Measurements from ENCODE around the gene NAP1L1.

NAP1L1 gene

DNA sequence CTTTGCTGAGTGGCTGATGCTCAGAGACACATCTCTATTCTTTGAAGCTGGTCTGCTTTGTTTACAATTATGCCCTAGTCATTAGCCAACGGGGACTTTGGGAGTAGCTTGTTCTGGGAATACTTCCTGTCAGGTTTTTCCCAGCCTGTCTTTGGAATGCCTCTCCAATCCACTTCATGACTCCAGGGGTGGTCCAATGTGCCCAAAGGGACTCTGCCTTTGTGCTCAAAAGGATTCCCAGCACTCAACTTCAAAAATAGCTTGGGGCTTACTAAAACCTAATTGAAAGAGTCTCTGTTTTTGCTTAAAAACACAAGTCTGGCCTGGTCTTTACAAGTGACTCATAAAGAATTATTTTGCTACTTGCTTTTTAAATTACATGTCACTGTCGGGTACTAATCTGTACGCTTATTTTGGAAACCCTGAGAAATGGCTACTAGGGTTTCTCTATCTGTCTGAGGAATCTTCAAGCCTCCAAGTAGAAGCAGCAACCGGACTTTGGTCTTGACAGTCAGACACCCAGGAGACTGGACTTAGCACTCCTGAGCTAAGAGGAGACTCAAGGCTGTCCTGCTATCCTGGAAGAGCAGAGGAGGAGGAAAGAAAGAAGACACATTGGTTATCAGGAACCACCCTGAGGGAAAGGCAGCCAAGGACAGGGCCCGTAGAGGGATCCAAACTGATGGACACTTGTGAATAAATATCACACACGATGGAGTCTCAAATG, 73.6 kb downstream of the NAP1L1 start:
- H3K4me3 ChIP-seq (IDR thresholded peaks at IDR 0.05; ENCODE audit: insufficient read depth, low read depth, low read length): no peak overlapping the region
- H3K79me2 ChIP-seq (ENCODE audit: insufficient read depth, low read depth): no peaks in the 10 kb centered on the region
- H3K27ac ChIP-seq: no peak overlapping the region
- H3K27me3 ChIP-seq (ENCODE audit: insufficient read depth, low read depth): no peaks in the 10 kb centered on the region
- no peak overlapping the region for H2AFZ ChIP-seq (ENCODE audit: low read depth)
- no peaks in the 10 kb centered on the region for H3K4me1 ChIP-seq (ENCODE audit: low read depth, poor library complexity, severe bottlenecking)
- no peaks in the 10 kb centered on the region for H4K20me1 ChIP-seq (ENCODE audit: insufficient read depth)
- no peaks in the 10 kb centered on the region for H3K36me3 ChIP-seq (ENCODE audit: insufficient read depth)
- no peak for TF ChIP-seq CTCF (conservative IDR thresholded peaks at IDR 0.05; ENCODE audit: low read depth, low read length)
- no peak overlapping the region for H3K4me2 ChIP-seq
- H3K9ac ChIP-seq: no peak overlapping the region

- H3K4me2 ChIP-seq: no peak overlapping the region
Measured at GRCh38 chr12:76008428-76008827, 76.1 kb downstream of the NAP1L1 start.

GRCh38 chr12:76007640-76008039, 76.8 kb downstream of the NAP1L1 start:
- H3K27me3 ChIP-seq (ENCODE audit: insufficient read depth, low read depth): no peaks in the 10 kb centered on the region
- no peaks in the 10 kb centered on the region for H3K79me2 ChIP-seq (ENCODE audit: insufficient read depth, low read depth)
- H3K4me1 ChIP-seq (ENCODE audit: low read depth, poor library complexity, severe bottlenecking): no peaks in the 10 kb centered on the region
- H3K27ac ChIP-seq: no peak overlapping the region
- TF ChIP-seq CTCF (conservative IDR thresholded peaks at IDR 0.05; ENCODE audit: low read depth, low read length): no peak
- no peak overlapping the region for H3K4me3 ChIP-seq (IDR thresholded peaks at IDR 0.05; ENCODE audit: insufficient read depth, low read depth, low read length)
- no peak overlapping the region for H2AFZ ChIP-seq (ENCODE audit: low read depth)
- H3K4me2 ChIP-seq: no peak overlapping the region
- H3K36me3 ChIP-seq (ENCODE audit: insufficient read depth): no peaks in the 10 kb centered on the region
- no peak overlapping the region for H3K9ac ChIP-seq
- no peaks in the 10 kb centered on the region for H4K20me1 ChIP-seq (ENCODE audit: insufficient read depth)

More at GRCh38 chr12:76008428-76008827, 76.1 kb downstream of the NAP1L1 start:
- Histone ChIP-seq H4K20me1 (ENCODE audit: insufficient read depth) (no peaks in the 10 kb centered on the region), H3K4me1 (ENCODE audit: low read depth, poor library complexity, severe bottlenecking) (no peaks in the 10 kb centered on the region), H3K27ac (no peak overlapping the region), H3K27me3 (ENCODE audit: insufficient read depth, low read depth) (no peaks in the 10 kb centered on the region), H2AFZ (ENCODE audit: low read depth) (no peak overlapping the region), H3K36me3 (ENCODE audit: insufficient read depth) (no peaks in the 10 kb centered on the region), H3K4me3 (IDR thresholded peaks at IDR 0.05; ENCODE audit: insufficient read depth, low read depth, low read length) (no peak overlapping the region), H3K79me2 (ENCODE audit: insufficient read depth, low read depth) (no peaks in the 10 kb centered on the region), H3K9ac (no peak overlapping the region)
- TF ChIP-seq CTCF (conservative IDR thresholded peaks at IDR 0.05; ENCODE audit: low read depth, low read length): no peak

GRCh38 chr12:76006028-76006925, 78.2 kb downstream of the NAP1L1 start:
- Histone ChIP-seq H3K9ac (no peak overlapping the region), H3K79me2 (ENCODE audit: insufficient read depth, low read depth) (no peaks in the 10 kb centered on the region), H3K4me3 (IDR thresholded peaks at IDR 0.05; ENCODE audit: insufficient read depth, low read depth, low read length) (no peak overlapping the region), H4K20me1 (ENCODE audit: insufficient read depth) (no peaks in the 10 kb centered on the region), H3K27me3 (ENCODE audit: insufficient read depth, low read depth) (no peaks in the 10 kb centered on the region), H2AFZ (ENCODE audit: low read depth) (no peak overlapping the region), H3K4me1 (ENCODE audit: low read depth, poor library complexity, severe bottlenecking) (no peaks in the 10 kb centered on the region), H3K27ac (no peak overlapping the region), H3K36me3 (ENCODE audit: insufficient read depth) (no peaks in the 10 kb centered on the region), H3K4me2 (no peak overlapping the region)
- no peak for TF ChIP-seq CTCF (conservative IDR thresholded peaks at IDR 0.05; ENCODE audit: low read depth, low read length)

Measured in KMS-11 (cell line).